OCI-LY7 (cell line): ENCODE measurements around the gene REST. TPM values are rescaled to one million over a fixed set of nuclear protein-coding genes. Genes with fewer than 3 reads are reported as not detected.

ENCODE experiments used
- small RNA-seq: library from RNA; depleted of rRNA; stranded (forward); fragments of <200 nt; gene quantifications from one replicate; pipeline ENCODE3, GENCODE V24; 2014
- total RNA-seq, 2 experiments: library from RNA; depleted of rRNA in 1 of 2; stranded (reverse); fragments of >200 nt in 1 of 2; shearing (Covaris generic) in 1 of 2; gene quantifications; 2 replicates each; pipeline ENCODE4 v1.2.3, GENCODE V29; 2014 to 2022

Gene REST
- total RNA-seq, 2 experiments from 2014 or later = 27.3 to 39.2 TPM

Small RNA genes lying within 50 kb of the gene (small RNA-seq; reads per million reads assigned to genes)
- gene RNU6-998P = not detected

Other genes starting within 250 kb of the REST start
- not detected in 2 replicates for gene HOPX, start 226.6 kb upstream of the REST start, total RNA-seq (2014; rRNA removed; shearing (Covaris generic))
- gene HOPX, start 226.6 kb upstream of the REST start, total RNA-seq (2022) = not detected in 2 replicates
- gene SPINK2, start 86.2 kb upstream of the REST start, total RNA-seq (2014; rRNA removed; shearing (Covaris generic)) = 9.5 and 15.1 TPM in 2 replicates
- gene SPINK2, start 86.2 kb upstream of the REST start, total RNA-seq (2022) = 3.0 and 5.2 TPM in 2 replicates
- gene NOA1, start 69.7 kb downstream of the REST start, total RNA-seq (2014; rRNA removed; shearing (Covaris generic)) = 20.2 TPM in 2 replicates
- gene NOA1, start 69.7 kb downstream of the REST start, total RNA-seq (2022) = 28.1 and 28.7 TPM in 2 replicates
- gene POLR2B, start 71.0 kb downstream of the REST start, total RNA-seq (2014; rRNA removed; shearing (Covaris generic)) = 106 and 164 TPM in 2 replicates
- 144 and 148 TPM in 2 replicates for gene POLR2B, start 71.0 kb downstream of the REST start, total RNA-seq (2022)
- not detected in 2 replicates for gene IGFBP7, start 202.5 kb downstream of the REST start, total RNA-seq (2014; rRNA removed; shearing (Covaris generic))
- not detected in 2 replicates for gene IGFBP7, start 202.5 kb downstream of the REST start, total RNA-seq (2022)